Gastroesophageal sphincter (tissue), 4 donors: ENCODE data around the gene INTU. TPM values are rescaled to one million over a fixed set of nuclear protein-coding genes. Genes with fewer than 3 reads are reported as not detected.

ENCODE experiments used
- ATAC-seq: fragments of 150-250 bp; one replicate; pipeline ENCODE4 v1.9.1; 2016; ENCODE audit warnings: mild to moderate bottlenecking, moderate library complexity
- H3K27ac ChIP-seq, 4 donors: fragments of 200-600 bp; sonication (generic) in 3 of 4; 1 replicate in 3 of 4; 2 replicates in 1 of 4; pipeline ENCODE4 v1.5.1; 2016 to 2019
- H3K27me3 ChIP-seq: fragments of 200-600 bp; sonication (generic); one replicate; pipeline ENCODE4 v1.5.1; 2019
- H3K36me3 ChIP-seq, 2 donors: fragments of 200-600 bp; sonication (generic); one replicate each; pipeline ENCODE4 v1.5.1; 2019; ENCODE audit warnings: control low read depth in 1 of 2
- H3K4me1 ChIP-seq, 3 donors: fragments of 200-600 bp; sonication (generic); 1 replicate in 2 of 3; 2 replicates in 1 of 3; pipeline ENCODE4 v1.5.1; 2016 to 2019; ENCODE audit warnings: control low read depth in 2 of 3
- H3K4me3 ChIP-seq, 2 donors: fragments of 200-600 bp; sonication (generic); one replicate each; pipeline ENCODE4 v1.5.1; 2019; ENCODE audit warnings: mild to moderate bottlenecking in 1 of 2, moderate library complexity in 1 of 2
- H3K9me3 ChIP-seq, 3 donors: fragments of 200-600 bp; sonication (generic); one replicate each; pipeline ENCODE4 v1.5.1; 2017 to 2019; ENCODE audit warnings: control low read depth in 2 of 3
- CTCF ChIP-seq, 4 experiments: fragments of 200-600 bp in 2 of 4; fragments of 450-650 bp in 2 of 4; sonication (generic) in 1 of 4; IDR thresholded peaks; one replicate each; pipeline ENCODE4 v1.5.1; 2017 to 2019; ENCODE audit warnings: antibody characterized with exemption in 4 of 4, mild to moderate bottlenecking in 2 of 4, moderate library complexity in 2 of 4
- EP300 ChIP-seq: sonication (generic); formaldehyde crosslinking; IDR thresholded peaks from one replicate; pipeline ENCODE4 v1.6.1; 2017; ENCODE audit warnings: antibody characterized with exemption, mild to moderate bottlenecking
- POLR2A ChIP-seq, 2 donors: fragments of 450-650 bp; IDR thresholded peaks; one replicate each; pipeline ENCODE4 v1.6.1; 2017; ENCODE audit warnings: antibody characterized with exemption in 2 of 2, mild to moderate bottlenecking in 2 of 2, moderate library complexity in 1 of 2
- POLR2AphosphoS5 ChIP-seq: sonication (generic); formaldehyde crosslinking; IDR thresholded peaks from one replicate; pipeline ENCODE4 v1.6.1; 2017; ENCODE audit warnings: antibody characterized with exemption
- WGBS, 2 donors: methylation state at CpG; one replicate each; pipeline ENCODE4 v1.1.5; 2018; ENCODE audit warnings: low coverage in 1 of 2; 5-methylcytosine and 5-hydroxymethylcytosine counted together
- total RNA-seq, 4 donors: library from RNA; depleted of rRNA; stranded (reverse); fragments of >200 nt; gene quantifications; one replicate each; pipeline ENCODE4 v1.1.0, GENCODE V29; 2016

INTU gene
- total RNA-seq, 4 donors from 2014 or later: 4.5 to 21.8 (median 14.3) TPM

- no peak for TF ChIP-seq CTCF (IDR thresholded peaks at IDR 0.05)
- TF ChIP-seq POLR2AphosphoS5: no peak
- no peak for TF ChIP-seq EP300
- TF ChIP-seq POLR2A (IDR thresholded peaks at IDR 0.05): no peak
- H3K9me3 ChIP-seq: peaks cover 0 to 6% (median 0%) of the 10 kb centered on the region in 3 donors
- no peaks in the 10 kb centered on the region for H3K4me1 ChIP-seq
- H3K36me3 ChIP-seq: no peaks in the 10 kb centered on the region
- WGBS, 2 donors: 77 to 86% methylated on average over 2 of the region's 2 CpGs
- H3K27me3 ChIP-seq: no peaks in the 10 kb centered on the region
- no peak overlapping the region for H3K27ac ChIP-seq
- no peak for ATAC-seq
- no peak overlapping the region for H3K4me3 ChIP-seq
Observed at GRCh38 chr4:127759228-127759820, 126.6 kb downstream of the INTU start.

DNA sequence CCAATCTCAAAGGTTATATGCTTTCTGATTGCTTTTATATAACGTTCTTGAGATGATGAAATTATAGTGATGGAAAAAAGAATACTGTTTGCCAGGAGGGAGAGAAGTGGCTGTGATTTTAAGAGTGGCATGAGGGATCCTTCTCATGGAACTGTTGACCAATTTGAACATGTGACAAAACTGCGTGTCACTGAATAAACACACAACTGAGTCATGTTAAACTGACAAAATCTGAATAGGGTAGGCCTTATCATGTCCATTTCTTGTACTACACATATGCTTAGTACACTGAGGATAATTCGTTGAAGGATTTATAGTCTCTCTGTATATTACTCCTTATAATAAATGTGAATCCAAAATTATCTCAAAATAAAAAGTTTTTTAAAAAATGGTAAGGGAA, 127.1 kb downstream of the INTU start:
- whole genome bisulfite sequencing, 2 donors: 82 to 85% methylated on average over 3 of the region's 3 CpGs
- Histone ChIP-seq H3K4me1 (no peaks in the 10 kb centered on the region), H3K36me3 (no peaks in the 10 kb centered on the region), H3K27me3 (no peaks in the 10 kb centered on the region), H3K4me3 (no peak overlapping the region), H3K27ac (no peak overlapping the region), H3K9me3 (peaks cover 0 to 6% (median 0%) of the 10 kb centered on the region in 3 donors)
- ATAC-seq: no peak
- TF ChIP-seq POLR2AphosphoS5 (no peak), POLR2A (IDR thresholded peaks at IDR 0.05) (no peak), CTCF (IDR thresholded peaks at IDR 0.05) (no peak), EP300 (no peak)

GRCh38 chr4:127771535-127772275, 138.9 kb downstream of the INTU start:
- no peak for TF ChIP-seq POLR2AphosphoS5
- TF ChIP-seq CTCF (IDR thresholded peaks at IDR 0.05): no peak
- TF ChIP-seq EP300: no peak
- no peak for TF ChIP-seq POLR2A (IDR thresholded peaks at IDR 0.05)
- ATAC-seq: no peak

DNA sequence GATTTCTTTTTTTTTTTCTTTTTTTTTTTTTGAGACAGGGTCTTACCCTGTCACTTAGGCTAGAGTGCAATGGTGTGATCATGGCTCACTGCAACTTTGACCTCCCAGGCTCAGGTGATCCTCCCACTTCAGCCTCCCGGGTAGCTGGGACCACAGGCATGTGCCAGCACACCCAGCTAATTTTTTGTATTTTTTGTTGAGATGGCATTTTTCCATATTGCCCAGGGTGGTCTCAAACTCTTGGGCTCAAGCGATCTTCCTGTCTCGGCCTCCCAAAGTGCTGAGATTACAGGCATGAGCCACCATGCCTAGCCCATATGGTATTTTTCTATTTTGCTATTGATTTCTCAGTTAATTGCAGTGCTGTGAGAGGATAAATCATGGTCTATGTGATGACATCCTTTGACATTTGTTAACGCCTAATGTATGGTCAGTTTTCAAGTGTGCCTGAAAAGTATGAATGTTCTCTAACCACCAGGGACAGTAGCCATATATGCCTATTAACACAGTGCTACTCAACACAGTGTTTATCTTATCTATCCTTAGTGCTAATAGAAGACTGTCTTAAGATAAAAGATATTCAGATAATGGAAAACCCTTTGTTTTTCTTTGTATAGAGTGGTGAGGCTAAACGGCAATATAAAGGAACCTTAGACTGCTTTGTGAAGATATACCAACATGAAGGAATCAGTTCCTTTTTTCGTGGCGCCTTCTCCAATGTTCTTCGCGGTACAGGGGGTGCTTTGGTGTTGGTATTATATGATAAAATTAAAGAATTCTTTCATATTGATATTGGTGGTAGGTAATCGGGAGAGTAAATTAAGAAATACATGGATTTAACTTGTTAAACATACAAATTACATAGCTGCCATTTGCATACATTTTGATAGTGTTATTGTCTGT, 140.3 kb downstream of the INTU start:
- Histone ChIP-seq H3K4me3 (no peak overlapping the region), H3K36me3 (no peaks in the 10 kb centered on the region), H3K4me1 (no peaks in the 10 kb centered on the region), H3K27ac (no peak overlapping the region), H3K9me3 (no peaks in the 10 kb centered on the region), H3K27me3 (no peaks in the 10 kb centered on the region)
- no peak for TF ChIP-seq POLR2A (IDR thresholded peaks at IDR 0.05)
- no peak for TF ChIP-seq EP300
- TF ChIP-seq CTCF (IDR thresholded peaks at IDR 0.05): no peak
- TF ChIP-seq POLR2AphosphoS5: no peak
- no peak for ATAC-seq
- WGBS, 2 donors: 81 to 93% methylated on average over 7 to 10 of the region's 10 CpGs

More at GRCh38 chr4:127771535-127772275, 138.9 kb downstream of the INTU start:
- Histone ChIP-seq H3K4me1 (no peaks in the 10 kb centered on the region), H3K27ac (no peak overlapping the region), H3K27me3 (no peaks in the 10 kb centered on the region), H3K4me3 (no peak overlapping the region), H3K9me3 (no peaks in the 10 kb centered on the region), H3K36me3 (no peaks in the 10 kb centered on the region)
- WGBS, 2 donors: 47 to 78% methylated on average over 4 of the region's 4 CpGs
